Activated T-helper 1 cell treated with anti-CD3 and anti-CD28 coated beads, Interleukin-2, amount 50 U/mL, for 16 hours (primary cell): Measurements from ENCODE around the gene SF3B3.
"Not testable (repeated sequence)": the region's sequence is repeated elsewhere in the genome, so short reads cannot be mapped to it uniquely, and the experiment has no call there.

Source experiments
- DNase-seq, 2 donors: peaks; one replicate each; pipeline ENCODE4 v3.0.0-alpha.2; 2020; ENCODE audit warnings: low read depth in 1 of 2, low spot score in 1 of 2

The SF3B3 gene

DNA sequence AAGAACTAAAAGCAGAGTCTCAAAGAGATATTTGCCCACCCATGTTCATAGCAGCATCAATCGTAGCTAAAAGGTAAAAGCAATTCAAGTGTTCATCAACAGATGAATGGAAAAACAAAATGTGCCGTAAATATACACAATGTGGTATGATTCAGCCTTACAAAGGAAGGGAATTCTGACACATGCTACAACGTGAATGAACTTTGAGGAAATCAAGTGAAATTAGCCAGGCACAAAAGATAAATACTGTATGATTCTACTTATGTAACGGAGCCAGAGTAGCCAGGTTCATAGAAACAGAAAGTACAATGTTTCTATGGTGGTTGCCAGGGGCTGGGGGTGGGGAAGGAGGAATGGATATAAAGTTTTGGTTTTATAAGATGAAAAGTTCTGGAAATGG, 64.9 kb downstream of the SF3B3 start:
- no peak for DNase-seq

- not testable (repeated sequence) for DNase-seq
Measured at GRCh38 chr16:70589416-70589815, 65.8 kb downstream of the SF3B3 start.

DNA sequence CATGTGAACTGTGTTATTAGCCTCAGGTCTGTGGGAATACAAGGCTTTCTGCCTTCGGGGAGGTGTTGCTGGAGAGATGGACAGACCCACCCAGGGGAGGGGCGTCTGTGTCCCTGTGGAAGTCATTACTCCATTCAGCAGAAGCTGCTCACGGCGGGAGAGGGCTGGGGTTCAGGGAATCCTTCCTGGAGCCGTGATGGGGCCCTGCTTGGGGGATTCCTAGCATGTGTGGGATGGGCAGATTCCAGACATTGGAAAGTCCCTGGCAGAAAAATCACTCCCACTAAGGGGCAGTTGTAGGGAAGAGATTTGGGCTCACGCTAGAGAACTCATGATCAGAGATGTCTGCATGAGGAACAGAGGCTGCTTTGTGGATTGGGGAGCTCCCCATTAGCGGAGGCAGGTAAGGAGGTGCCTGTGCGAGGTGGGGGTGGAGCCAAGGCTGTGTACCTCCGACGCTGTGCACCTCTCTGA, 66.4 kb downstream of the SF3B3 start:
- DNase-seq: no peak

DNA sequence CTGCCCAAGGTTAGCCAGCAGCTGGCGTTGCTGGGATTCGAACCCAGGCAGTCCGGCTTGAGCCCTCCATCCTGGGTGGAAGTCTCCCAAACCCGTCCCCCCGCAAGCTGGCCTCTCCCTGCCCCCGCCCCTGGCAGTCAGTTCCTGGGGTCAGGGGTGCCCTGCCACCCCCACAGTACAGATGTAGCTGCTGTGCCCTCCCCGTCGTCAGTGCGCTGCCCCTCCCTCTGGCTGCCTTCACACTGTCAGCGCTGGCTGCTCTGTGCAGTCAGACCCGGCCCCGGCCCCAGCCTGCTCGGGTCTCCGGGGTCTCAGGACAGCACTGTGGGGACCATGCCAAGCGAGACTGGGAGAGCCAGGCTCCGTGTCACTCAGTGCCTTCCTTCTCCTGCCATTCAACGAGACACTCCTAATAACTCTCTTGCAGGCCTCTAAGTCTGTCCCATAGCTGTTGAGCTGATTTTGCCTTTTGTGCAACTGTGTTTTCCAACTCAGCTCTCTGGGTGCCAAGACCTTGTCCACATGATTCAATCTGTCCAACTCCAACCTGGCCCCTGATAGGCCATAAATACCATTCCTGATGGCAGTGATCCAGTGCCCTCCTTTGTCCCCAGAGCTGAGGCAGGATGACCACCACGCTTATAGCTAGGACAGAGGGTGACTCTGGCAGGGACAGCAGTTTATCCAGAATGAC, 67.3 kb downstream of the SF3B3 start:
- no peak for DNase-seq

GRCh38 chr16:70591615-70592014, 68.0 kb downstream of the SF3B3 start:
- no peak for DNase-seq

- no peak for DNase-seq
Measured at GRCh38 chr16:70592106-70592571, 68.5 kb downstream of the SF3B3 start.

DNA sequence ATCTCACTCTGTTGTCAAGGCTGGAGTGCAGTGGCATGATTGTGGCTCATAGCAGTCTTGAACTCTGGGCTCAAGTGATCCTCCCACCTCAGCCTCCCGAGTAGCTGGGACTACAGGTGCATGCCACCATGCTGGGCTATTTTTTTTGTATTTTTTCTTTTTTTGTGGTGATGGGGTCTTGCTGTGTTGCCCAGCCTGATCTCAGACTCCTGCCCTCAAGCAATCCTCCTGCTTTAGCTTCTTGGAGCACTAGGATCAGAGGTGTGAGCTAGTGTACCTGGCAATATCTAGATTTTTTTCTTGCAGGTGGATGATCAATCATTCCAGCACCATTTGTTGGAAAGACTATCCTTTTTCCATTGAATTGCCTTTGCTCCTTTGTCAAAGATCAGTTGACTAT, 69.9 kb downstream of the SF3B3 start:
- DNase-seq: no peak

DNA sequence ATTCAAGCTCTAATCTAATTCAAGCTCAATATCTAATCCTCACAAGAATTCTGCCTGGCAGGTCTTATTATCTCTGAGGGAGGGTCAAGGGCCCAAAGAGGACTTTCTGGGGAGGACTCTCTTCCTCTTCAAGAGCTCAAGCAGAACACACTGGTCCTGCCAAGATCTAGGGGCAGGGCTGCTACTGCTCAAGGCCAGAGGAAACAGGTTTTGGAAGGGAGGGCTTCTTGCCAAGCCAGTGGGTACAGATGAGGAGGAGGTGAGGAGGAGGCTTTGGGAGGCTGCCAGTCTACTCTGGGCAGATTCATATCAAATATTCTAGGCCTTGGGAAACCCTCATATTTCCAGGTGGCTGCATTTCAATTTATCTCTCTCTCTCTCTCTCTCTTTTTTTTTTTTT, 71.0 kb downstream of the SF3B3 start:
- DNase-seq: no peak

DNA sequence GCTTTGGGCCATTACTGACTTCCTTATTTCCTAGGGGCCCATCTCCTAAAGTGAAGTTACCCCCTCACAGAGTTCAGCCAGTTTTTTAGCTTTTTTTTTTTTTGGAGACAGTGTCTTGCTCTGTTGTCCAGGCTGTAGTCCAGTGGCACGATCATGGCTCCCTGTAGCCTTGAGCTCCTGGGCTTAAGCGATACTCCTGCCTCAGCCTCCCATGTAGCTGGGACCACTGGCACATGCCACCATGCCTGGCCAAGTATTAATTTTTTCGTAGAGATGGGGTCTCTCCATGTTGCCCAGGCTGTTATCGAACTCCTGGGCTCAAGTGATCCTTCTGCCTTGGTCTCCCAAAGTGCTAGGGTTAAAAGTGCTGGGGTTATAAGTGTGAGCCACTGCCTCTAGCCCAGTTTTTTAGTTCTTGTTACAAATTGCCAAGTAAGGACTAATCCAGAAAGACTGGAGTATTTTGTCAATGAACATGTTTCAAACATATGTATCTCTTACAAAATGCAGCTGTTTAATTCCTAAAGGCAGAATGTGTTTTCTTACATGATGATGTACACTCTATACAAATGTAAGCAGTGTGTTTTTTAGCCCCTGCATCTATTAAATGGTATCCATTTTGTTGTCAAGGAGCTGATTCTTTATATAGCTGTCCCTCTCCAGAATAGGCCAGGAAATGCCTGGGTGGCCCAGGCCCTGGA, 73.7 kb downstream of the SF3B3 start:
- DNase-seq: no peak

- DNase-seq: no peak
Measured at GRCh38 chr16:70598937-70599503, 75.4 kb downstream of the SF3B3 start.

GRCh38 chr16:70600730-70601129, 77.1 kb downstream of the SF3B3 start:
- DNase-seq: no peak

GRCh38 chr16:70601576-70602575, 78.3 kb downstream of the SF3B3 start:
- DNase-seq: no peak

GRCh38 chr16:70602831-70603230, 79.2 kb downstream of the SF3B3 start:
- DNase-seq: no peak

- no peak for DNase-seq
Measured at GRCh38 chr16:70604407-70605282, 81.0 kb downstream of the SF3B3 start.

DNA sequence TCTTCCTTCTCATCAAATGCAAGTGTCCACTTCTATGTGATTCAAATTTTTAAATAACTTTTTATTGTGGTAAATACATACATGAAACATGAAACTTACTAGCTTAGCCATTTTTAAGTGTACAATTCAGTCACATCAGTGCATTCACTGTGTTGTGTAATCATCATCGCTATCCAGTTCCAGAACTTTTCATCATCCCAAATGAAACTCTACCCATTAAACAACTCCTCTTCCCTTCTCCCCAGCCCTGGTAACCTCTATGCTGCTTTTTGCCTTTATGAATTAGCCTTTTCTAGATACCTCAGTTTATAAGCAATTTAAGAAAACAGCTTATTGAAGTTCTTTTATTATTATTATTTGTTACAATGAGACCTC, 81.7 kb downstream of the SF3B3 start:
- DNase-seq: no peak

- no peak for DNase-seq
Measured at GRCh38 chr16:70608521-70608920, 84.9 kb downstream of the SF3B3 start.

DNA sequence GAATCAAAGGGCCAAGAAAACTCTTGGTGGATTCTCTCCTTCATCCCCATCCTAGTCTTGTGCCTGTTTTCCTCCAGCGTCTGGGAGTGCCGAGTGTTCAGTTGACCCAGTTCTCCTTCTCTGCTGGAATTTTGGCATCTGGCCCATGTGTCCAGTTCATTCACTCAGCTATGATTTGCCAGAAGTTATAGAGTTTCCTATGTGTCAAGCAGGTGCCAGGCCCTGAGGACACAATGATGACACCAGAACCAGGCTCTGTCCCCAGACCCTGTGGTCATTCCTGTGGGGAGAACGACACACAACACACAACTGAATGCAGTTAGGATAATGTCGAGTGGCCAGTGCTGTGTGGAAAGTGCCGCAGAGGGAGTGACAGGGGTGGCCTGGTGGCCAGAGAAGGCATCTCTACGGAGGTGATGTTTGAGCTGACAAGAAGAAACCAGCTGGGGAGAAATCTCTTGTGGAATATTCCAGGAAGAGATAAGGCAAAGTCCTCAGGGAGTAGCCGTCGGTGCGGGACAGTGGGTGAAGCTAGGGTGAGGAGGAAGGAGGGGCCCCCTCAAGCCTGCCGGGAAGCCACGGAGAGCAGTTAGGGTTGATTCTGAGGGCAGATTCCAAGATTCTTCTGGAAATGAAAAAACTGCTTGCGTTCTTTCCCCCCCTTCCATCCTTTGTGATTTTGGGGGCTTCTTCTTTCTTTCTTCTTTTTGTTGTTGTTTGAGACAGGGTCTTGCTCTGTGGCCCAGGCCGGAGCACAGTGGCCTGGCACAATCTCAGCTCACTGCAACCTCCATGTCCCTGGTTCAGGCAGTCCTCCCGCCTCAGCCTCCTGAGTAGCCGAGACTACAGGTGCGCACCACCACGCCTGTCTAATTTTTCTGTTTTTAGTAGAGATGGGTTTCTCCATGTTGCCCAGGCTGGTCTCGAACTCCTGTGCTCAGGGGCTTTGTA, 86.9 kb downstream of the SF3B3 start:
- DNase-seq: no peak

DNA sequence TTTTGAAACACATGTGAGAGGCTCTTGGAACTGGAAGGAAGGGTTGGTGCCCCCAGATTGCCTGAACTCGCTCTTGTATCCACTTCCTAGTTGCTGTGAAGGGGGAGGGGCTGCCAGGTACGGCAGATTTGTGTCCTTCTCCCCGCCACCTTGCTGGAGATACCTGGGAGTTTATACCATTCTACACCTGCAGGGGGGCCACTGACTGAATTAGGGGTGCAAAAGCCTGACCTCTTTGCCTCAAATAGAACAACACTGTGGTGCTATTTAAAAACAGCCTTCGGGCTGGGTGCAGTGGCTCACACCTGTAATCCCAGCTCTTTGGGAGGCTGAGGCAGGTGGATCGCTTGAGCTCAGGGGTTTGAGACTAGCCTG, 87.6 kb downstream of the SF3B3 start:
- no peak for DNase-seq

- DNase-seq: no peak
Measured at GRCh38 chr16:70611785-70612303, 88.2 kb downstream of the SF3B3 start.
